HG03139 (cell line): ENCODE results near the gene OLFM1.
"Not testable (repeated sequence)": the region's sequence is repeated elsewhere in the genome, so short reads cannot be mapped to it uniquely, and the experiment has no call there.

Experiments
- ATAC-seq: cut with Tn5 transposase; IDR thresholded peaks from one replicate; pipeline ENCODE4 v1.9.1; 2021; ENCODE audit not compliant: unreplicated experiment

OLFM1 gene

DNA sequence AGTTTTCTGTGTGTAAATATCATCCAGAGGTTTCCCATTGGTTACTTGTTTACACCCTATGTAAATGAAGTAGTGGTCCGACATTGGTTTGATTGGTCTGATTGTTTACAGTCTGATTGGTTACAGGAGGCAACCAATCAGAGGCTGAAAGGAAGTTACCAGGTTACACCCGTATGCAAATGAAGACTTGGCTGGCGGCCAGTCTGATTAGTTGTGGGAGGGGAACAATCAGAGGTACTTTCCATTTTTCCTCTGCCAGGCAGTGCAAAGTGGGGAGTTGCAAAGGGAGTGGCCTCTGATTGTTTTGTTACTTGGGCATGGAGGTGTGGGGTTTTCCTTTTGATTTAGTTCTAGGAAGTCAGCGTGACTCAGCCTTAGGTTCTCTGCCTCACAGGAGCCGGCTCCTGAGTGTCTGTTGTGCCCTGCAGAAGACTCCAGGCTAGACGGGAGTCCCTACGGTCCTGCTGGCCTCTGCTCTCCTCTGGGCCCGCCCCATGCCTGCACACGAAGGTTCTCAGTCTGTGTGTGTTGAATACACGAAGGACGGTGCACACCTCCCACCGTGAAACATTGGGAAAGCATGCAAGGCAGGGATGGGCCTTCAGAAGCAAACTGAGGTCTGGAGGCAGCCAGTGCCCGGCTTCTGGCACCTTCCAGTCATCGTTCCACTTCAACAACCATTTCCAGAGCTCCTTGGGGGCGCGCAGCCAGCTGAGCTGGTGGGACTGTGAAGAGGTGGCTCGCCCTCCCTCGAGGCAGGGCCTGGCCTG, 42.9 kb downstream of the OLFM1 start:
- no peak for ATAC-seq

DNA sequence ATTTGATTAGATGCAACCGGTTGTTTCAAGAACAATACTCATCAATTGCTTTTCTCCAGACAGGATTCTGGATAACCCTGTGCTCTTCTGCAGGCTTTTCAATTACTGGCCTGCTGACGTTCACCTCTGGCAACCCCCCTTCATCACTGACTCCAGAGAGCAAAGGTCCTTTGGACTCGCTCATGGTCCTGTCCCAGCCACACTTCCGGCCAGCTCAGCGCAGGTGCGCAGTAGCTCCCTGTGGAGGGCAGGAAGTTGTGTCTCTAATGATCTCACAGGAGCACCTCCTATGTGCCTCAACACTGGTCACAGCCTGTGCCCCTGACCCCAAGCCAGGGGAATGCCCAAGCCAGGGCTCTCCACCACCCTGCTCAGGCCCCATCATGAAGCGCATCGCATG, 44.0 kb downstream of the OLFM1 start:
- no peak for ATAC-seq

DNA sequence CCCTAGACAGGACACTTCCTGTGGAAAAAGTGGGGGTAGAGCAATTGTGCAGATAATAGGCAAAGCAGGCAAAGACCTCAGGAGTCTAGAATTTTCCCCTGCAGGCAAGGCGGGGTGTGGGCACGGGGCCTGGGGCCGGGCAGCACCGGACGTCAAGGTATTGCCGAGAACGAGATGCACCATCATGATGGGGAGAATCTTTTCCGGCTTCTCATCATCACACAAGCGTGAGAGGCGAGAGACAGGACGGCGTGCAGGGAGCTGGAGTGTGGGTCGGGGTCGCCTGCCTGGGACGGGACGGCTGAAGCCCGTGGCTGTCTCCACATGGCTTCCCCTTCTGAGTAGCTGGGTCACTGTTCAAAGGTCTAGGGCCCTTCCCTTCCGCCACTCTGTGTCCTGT, 44.5 kb downstream of the OLFM1 start:
- ATAC-seq = no peak

DNA sequence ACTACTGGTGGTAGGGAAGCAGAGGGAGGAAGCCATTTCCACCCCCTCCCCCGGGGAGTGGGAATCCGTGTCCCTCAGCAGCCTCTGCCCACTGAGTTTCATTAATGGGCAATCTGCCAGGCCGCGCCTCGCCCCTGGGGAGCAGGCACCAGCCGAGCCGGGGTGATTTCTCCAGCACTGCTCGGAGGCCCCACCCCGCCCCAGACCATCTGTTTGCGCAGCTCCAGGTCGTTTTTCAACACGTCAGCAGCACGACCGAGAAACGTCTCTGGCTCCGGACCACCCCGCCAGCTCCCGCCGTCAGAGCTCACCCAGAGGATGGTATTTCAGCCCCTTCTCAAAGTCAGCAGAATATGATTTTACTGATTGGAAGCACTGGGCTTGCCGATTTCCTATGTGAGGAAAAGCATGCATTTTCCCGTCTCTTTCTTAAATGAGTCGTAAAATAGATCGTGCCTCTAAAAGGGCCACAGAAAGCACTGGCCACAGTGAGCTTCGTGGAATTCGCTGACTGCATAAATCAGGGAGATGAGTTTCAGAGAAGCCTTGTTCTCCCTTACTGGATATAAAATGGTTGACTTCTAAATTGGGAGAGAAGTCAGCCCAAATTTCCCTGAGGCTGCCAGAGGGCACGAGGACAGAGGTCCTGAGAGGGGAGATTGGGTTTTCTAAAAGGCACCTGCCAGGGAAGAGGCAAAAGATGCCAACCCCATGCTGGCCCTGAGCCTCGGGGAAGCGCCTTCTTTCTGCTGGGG, 47.0 kb downstream of the OLFM1 start:
- no peak for ATAC-seq

DNA sequence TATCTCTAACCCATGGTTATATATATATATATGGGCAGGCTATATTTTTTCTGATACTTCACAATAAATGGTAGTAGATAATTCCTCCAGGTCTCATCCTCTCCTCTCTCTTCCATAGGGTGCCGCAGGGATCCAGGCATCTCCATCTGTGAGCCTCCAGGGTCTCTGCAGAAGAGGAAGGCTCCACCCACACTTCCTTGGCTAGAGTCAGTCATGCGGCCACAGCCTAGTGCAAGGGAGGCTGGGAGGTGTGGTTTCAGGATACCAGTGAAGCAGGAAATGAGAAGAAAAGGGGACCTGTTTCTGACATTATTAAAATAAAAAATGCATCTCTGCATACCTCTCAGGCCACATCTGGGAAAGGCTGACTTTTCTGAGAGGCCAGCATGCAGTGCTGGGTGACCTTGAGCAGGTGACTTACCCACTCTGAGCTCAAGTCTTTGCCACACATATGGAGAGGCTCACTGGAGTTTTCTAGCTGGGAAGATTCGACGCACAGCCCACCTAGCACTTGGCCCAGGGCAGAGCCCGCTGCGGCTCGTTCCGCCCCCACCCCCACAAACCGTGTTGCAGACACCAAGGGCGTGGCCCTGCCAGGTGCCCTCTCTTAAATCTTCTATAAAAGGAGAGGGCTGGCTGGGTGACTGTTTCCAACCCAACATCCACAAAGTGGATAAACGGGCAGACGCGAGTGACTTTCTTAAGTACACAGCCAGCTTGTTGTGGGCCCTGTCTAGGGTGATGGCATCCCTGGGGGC, 47.9 kb downstream of the OLFM1 start:
- no peak for ATAC-seq

DNA sequence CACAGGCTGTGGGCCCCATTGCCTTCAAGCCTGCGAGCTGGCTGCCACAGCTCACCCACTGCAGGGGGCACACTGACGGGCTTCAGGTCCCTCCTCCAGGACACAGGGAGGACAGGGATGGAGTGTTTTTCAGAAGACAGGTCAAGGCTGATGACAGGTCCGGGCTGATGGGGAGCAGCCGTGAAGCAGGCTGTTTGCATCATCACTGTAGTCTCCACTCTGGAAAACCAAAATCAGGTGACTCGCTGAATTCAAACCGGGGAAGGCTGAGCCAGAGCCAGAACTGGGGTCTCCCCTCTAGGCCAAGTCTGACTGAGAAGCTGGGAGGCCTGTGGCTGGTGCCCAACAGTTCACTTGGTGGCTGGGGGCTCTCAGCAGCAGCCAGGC, 48.5 kb downstream of the OLFM1 start:
- no peak for ATAC-seq

DNA sequence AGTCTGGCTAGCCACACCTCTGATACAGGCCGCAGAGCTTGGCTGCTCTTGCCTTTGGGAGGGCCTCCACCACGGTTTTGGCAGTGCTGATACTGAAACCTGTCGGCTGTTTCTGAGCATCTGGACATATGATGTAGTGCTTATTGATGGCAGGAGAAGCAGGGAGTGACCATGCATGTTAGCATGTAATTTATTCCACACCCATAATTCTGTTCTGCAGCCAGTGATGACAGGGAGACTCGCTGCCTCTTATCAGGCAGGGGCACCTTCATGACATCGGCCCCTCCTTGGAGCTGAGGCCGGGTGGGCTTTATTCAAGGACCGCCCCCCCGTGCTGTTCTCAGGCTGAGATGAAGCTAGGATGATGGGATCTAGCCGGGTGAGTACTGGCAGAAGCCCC, 49.0 kb downstream of the OLFM1 start:
- no peak for ATAC-seq

DNA sequence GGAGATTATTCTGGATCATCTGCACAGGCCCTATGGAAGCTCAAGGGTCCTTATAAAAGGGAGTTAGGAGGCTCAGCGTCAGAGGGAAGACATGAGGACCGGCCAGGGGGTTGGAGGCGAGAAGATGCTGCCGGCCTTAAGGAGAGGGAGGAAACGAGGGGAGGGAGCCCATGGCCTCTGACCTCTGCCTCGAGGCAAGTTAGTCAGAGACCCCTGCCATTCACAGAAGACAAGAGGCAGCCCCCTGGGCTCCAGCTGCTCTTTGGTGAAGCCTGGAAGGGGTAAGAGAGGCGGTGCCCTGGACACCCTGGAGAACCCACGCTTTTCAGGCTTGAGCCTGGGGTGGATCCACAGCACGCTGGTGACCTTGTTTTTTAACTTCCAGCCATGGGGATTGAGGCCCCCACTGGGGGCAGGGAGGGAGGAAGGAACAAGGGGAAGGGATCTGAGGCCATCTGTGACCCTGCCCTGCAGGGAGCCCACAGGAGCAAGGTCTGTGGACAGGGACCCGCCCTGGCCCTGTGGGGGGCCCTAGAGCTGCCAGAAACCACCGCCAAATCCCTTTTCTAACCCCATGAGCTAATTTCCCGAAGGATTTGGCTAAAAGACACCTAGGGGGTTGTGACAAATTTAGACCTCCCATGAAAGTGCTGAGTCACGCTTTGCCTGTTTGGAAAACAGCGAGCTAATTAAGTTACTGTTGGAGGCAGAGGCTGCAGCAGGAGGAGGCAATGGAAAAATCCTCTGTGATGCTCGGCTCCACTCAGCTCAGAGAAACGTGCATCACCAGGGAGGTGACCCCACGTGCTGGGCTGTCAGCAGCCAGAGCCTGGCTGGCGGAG, 49.7 kb downstream of the OLFM1 start:
- ATAC-seq = no peak

DNA sequence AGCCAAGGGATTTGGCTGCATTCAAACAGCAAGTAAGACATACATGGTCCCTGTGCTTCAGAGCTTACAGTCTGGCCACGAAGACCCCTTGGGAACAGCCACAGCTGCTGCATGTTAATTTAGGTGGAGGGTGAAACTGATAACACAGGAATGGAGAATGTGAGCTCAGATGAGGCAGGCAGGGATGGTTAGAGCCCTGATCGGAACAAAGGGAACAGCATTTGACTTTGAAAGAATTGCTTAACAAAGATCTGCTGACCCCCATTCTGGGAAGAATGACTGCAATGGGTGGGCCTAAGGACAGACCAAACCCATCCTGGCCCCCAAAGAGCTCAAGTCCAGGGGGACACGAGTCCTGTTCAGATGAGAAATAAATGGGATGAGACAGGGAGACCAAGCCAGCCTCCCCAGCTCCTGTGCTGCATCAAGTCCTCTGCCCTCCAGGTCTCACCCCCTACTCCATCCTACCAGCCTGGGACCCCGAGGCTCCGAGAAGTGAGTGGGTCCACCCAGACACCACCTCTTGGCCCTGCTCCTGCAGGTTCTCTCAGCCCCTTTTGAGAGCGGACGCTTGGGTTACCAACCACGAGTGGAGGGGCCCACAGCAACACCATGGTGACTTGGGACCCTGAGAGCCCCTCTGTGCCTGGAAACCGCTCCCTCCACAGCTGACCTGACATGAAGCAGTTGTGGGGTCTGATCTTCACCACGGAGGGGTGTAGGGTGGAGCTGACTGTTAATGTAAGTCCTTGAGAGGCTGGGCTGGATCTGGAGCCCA, 50.8 kb downstream of the OLFM1 start:
- no peak for ATAC-seq

DNA sequence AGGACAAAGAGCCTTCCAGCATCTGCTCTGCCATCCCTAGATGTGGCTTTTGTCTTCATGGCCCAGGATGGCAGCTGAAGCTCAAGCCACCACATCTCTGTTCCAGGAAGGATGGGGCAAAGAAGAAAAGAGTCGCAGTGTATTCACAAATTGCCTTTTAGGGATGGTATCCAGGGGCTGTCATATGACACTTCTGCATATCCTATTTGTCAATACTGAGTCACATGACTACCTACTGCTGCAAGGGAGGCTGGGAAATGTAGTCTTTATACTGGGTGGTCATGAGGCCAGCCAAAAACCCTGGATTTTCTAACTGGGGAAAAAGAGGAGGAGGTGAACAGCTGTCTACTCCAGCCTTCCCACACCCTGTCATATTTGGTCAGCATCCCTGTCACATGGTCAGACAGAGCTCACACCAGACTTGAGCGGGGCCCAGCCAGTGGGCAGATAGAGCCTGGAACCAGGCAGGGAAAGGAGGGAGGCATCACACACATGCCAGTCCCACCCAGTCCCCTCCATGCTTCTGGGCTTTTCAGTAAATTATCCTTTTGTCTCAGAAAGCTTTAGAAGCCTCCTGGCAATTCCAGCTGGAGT, 52.0 kb downstream of the OLFM1 start:
- ATAC-seq = no peak

DNA sequence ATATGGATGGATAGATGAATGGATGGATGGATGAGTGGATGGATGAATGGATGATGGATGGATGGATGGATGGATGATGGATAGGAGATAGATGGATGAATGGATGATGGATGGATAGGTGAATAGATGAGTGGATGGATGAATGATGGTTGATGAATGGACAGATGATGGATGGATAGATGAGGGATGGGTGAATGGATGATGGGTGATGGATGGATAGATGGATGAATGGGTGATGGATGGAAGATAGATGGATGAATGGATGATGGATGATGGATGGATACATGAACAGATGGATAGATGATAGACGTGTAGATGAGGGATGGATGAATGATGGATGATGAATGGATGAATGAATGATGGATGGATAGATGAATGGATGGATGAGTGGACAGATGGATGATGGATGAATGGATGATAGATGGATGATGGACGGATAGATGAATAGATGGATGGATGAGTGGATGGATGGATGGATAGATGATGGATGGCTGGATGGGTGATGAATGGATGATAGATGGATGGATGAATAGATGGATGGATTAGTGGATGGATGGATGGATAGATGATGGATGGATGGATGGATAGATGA, 53.8 kb downstream of the OLFM1 start:
- ATAC-seq = no peak

DNA sequence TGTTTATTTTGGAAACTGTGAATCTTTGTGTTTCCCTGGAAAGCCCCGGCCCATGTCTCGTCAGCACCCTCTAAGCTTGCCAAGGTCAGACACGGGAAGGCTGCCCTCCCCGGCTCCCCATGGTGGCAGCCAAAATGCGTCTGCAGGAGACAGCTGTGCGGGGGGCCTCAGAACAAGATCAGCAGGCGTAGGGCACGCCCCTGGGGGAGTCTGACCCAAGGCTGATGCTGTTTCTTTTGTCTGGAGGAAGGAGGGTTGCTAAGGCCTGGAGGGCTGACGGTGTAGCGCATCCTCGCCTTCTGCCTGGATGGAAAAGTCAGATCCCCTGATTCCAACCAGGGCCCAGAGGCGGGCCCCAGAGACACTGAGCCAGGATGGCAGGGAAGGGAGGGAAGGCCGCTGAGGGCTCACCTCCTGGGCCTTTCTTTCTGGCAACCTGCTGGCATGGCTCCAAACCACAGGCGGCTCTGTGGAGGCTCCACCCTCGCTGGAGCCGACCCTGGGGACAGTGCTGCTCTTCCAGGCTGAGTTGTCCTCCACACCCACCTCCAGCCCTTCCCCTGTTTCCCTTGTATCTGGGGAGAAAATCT, 57.2 kb downstream of the OLFM1 start:
- ATAC-seq = no peak

DNA sequence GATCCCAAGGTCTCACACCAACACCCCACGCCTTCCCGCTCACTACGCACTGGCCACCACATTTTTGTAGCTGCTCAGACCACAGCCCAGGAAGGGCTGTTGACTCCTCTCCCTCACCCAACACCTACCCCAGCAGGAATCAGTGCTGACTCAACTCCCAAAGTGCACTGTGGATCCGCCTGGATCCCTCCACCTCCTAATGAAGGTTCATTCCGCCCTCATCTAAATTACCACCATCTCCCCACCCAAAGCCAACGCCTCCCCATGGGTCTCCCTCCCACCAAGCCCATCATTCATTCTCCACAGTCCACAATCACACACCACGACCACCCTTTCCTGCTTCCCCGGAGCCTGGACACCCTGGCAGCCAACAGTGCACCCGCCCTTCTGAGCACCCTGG, 57.8 kb downstream of the OLFM1 start:
- ATAC-seq = no peak

DNA sequence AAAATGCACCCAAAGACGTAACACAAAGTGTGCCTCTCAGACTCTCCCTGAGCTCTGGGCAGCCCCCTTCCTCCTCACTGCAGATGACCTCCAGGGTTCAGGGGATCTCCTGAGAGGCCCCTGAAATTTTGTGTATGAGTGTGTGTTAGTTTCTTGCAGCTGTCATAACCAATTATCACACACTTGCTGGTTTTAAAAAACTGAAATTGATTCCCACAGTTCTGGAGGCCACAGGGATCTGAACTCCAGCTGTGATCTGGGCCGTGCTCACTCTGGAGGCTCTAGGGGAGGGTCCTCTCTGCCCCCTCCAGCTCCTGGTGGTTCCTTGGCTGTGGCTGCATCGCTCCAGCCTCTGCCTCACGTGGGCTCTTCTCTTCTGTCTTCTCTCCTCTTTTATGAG, 58.8 kb downstream of the OLFM1 start:
- no peak for ATAC-seq

DNA sequence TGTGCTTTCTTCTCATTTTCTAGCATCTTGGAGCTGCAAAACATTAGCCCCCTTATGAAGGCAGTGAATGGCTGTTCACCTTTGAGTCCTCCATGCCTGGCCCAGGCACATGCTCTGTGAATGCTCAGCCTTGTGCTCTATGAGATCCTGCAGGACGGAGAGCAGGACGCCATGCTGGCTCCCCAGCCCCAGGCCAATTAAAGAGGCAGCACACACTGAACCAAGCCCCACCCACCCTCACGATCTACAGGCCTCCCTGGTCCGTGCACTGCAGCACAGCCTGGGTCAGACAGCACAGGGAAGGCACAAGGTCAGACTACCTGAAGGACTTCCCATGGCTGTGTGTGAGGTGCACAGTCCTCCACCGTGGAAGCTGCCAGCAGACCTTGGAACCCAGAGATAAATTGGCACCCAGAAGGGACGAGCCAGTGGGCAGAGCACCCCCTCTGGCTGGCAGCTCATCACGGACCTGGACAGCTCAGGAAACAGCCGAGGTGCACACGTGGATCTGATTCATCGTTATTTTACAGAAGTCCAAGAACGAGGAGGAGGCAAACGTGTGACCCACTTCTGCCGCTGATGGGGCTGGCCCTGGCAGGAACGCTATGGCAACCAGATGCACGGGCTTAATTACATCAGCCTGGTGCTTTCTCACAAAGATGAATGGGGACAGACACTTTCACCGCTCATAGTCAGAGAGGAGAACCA, 59.5 kb downstream of the OLFM1 start:
- no peak for ATAC-seq

DNA sequence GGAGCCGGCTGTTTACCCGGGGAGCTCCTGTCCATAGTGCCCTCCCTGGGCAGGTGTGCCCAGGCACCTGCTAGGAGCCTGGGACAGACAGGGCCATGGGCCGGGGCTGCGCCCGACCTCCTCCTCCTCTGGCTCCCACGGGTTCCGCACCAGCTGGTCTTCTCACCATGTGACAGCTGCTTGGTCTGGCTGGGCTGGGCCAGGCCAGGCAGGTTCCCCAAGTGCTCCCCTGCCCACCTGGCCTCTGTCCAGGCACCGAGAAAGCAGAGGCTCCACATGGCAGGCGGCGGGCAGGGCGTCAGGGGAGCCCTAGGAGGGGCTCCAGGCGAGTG, 60.0 kb downstream of the OLFM1 start:
- ATAC-seq = no peak

DNA sequence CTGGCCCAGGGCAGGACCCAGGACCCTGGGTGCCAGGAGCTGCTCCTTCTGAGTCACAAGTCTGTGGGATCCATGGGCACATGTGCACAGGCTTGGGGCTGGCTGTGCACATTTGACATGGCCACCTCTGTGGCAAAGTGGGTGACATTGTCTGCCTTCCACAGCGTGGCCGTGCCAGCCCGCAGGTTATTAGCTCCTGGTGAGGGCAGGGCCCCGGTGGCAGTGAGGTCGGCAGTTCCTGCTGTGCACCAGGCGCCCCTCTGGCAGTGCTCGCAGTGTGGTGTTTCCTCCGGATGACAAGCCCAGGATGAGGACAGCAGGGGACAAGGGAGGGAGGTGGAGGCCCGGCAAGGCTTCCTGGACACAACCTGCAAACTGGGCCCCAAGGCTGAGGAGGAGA, 60.5 kb downstream of the OLFM1 start:
- ATAC-seq = no peak

DNA sequence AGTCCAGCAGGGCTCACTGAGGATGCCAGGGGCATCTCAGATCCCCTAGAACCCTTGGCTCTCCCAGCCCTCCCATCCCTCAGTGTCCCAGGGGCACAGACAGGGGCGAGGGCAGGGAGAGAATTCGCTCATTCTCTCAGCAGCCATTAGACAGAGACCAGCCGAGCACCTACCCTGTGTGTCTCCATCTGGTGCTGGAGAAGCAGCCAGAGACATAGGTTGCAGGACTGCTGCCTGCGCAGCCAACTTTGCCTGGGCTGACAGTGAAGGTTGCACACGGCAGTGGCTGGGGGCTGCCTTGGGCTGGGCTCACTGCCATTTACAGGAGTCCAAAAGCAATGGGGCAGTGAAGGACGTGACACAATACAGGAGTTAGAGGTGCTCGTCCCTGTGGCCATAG, 60.9 kb downstream of the OLFM1 start:
- no peak for ATAC-seq

DNA sequence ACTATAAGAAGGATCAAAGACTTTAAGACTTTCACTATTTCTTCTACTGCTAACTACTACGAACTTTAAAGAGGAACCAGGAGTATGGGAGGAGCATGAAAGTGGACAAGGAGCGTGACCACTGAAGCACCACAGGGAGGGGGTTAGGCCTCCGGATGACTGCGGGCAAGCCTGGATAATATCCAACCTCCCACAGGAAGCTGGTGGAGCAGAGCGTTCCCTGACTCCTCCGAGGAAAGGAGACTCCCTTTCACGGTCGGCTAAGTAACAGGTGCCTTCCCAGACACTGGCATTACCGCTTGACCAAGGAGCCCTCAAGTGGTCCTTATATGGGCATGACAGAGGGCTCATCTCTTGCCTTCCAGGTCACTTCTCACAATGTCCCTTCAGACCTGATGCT, 62.4 kb downstream of the OLFM1 start:
- not testable (repeated sequence) for ATAC-seq
